Stomach (tissue), 4 donors: ENCODE data around the gene HTT.

Source experiments
- EP300 ChIP-seq: sonication (generic); formaldehyde crosslinking; IDR thresholded peaks from one replicate; pipeline ENCODE4 v1.6.1; 2017; ENCODE audit warnings: antibody characterized with exemption
- POLR2A ChIP-seq, 4 donors: fragments of 450-650 bp; IDR thresholded peaks; one replicate each; pipeline ENCODE4 v1.6.1; 2016; ENCODE audit warnings: antibody characterized with exemption in 4 of 4, control low read depth in 2 of 4, mild to moderate bottlenecking in 1 of 4, moderate library complexity in 1 of 4
- POLR2AphosphoS5 ChIP-seq, 3 donors: sonication (generic); formaldehyde crosslinking; IDR thresholded peaks; one replicate each; pipeline ENCODE4 v1.6.1; 2016; ENCODE audit warnings: antibody characterized with exemption in 3 of 3
- TF ChIP-seq, protein P1 (sequence below), 7 experiments: fragments of 450-650 bp in 4 of 7; fragments of 200-600 bp in 3 of 7; sonication (generic) in 3 of 7; IDR thresholded peaks; one replicate each; pipeline ENCODE4 v1.5.1; 2016 to 2019; ENCODE audit warnings: antibody characterized with exemption in 7 of 7, control low read depth in 2 of 7, mild to moderate bottlenecking in 1 of 7

DNA sequence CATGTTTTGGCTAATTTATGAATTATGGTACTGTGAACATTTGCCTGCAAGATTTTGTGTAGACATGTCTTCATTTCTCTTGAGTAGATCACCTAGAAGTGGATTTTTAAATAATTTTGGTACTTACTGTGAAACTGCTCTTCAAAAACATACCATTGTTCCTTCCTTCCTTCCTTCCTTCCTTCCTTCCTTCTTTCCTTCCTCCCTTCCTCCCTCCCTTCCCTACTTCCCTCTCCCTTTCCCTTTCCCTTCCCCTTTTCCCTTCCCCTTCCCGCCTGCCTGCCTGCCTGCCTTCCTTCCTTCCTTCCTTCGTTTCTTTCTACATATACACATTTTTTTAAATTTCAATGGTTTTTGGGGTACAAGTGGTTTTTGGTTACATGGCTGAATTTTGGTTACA, 63.4 kb downstream of the HTT start:
- TF ChIP-seq, protein P1, sequence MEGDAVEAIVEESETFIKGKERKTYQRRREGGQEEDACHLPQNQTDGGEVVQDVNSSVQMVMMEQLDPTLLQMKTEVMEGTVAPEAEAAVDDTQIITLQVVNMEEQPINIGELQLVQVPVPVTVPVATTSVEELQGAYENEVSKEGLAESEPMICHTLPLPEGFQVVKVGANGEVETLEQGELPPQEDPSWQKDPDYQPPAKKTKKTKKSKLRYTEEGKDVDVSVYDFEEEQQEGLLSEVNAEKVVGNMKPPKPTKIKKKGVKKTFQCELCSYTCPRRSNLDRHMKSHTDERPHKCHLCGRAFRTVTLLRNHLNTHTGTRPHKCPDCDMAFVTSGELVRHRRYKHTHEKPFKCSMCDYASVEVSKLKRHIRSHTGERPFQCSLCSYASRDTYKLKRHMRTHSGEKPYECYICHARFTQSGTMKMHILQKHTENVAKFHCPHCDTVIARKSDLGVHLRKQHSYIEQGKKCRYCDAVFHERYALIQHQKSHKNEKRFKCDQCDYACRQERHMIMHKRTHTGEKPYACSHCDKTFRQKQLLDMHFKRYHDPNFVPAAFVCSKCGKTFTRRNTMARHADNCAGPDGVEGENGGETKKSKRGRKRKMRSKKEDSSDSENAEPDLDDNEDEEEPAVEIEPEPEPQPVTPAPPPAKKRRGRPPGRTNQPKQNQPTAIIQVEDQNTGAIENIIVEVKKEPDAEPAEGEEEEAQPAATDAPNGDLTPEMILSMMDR (IDR thresholded peaks at IDR 0.05), result no peak
- TF ChIP-seq POLR2AphosphoS5 (IDR thresholded peaks at IDR 0.05) (no peak), POLR2A (IDR thresholded peaks at IDR 0.05) (no peak), EP300 (no peak)
